ENCODE measurements around the gene CCDC77. TPM values are rescaled to one million over a fixed set of nuclear protein-coding genes. Genes with fewer than 3 reads are reported as not detected.

The CCDC77 gene
- total and polyA plus RNA-seq, 2 donors (not counting 1 experiment from before 2014, with no cell fraction given), result 6.8 to 8.8 TPM

DNA sequence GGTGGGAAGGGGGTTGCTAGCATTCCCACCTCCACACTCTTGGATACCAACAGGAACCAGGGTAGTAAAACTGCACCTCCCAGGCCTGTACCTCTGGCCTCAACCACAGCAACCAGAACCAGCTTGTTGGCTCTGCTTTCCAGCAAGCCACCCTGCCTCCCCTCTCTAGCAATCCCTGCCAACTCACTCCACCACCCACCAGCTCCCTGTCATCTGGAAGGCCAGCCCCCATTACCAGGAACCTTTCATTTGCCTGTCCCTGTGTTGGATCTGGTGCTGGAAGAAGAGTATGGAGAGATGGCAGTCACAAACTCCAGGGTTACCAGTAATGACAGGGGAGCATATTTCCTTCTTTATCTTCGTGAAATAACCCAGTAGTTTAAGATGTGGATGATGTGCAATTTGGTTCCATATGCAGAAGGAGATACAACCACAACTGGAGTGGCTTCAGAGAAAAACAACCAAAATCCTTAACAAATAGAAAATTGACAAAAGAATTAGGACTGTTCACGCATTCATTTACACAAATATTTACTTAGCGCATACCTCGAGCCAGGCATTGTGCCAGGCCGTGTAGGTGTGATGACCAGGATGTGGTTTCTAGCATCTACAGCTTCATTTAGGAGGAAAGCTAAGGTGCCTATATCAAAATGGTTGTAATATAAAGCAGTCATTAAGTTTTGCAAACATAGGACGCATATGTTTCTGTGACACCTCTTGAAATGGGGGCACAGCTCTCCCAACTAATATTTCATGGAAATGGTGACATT lies 61.7 kb downstream of the CCDC77 start:
- Histone ChIP-seq H3K9ac (ENCODE audit: insufficient read depth, low read length) (no peak overlapping the region), H3K27ac (ENCODE audit: insufficient read depth, low read length) (no peak overlapping the region), H3K27me3 (ENCODE audit: control insufficient read depth, insufficient read depth, low read length) (peaks cover 37% of the 10 kb centered on the region), H3K4me3 (replicated peaks in 1 of 4; ENCODE audit: control extremely low read depth in 1 of 4, insufficient read depth in 1 of 4, low read depth in 3 of 4, low read length in 4 of 4) (no peak overlapping the region), H2AFZ (ENCODE audit: low read length) (no peak overlapping the region), H4K20me1 (ENCODE audit: control insufficient read depth, extremely low read depth, insufficient read depth, low read length) (no peaks in the 10 kb centered on the region), H3K79me2 (ENCODE audit: control insufficient read depth, insufficient read depth, low read length) (no peaks in the 10 kb centered on the region), H3K4me1 (ENCODE audit: control insufficient read depth, extremely low read depth, insufficient read depth, low read length) (no peaks in the 10 kb centered on the region), H3K4me2 (ENCODE audit: extremely low read depth, insufficient read depth, low read length) (no peak overlapping the region), H3K36me3 (ENCODE audit: control insufficient read depth, insufficient read depth, low read length) (no peaks in the 10 kb centered on the region), H3K9me3 (ENCODE audit: control insufficient read depth, insufficient read depth, low read depth, low read length) (no peaks in the 10 kb centered on the region)
- DNase-seq (ENCODE audit: low read depth in 2 of 2), result peak in 1 of 2 donors; percentile 42
- TF ChIP-seq EZH2 (IDR thresholded peaks at IDR 0.05; ENCODE audit: low read length, missing control alignments), result no peak
- TF ChIP-seq, protein P1, sequence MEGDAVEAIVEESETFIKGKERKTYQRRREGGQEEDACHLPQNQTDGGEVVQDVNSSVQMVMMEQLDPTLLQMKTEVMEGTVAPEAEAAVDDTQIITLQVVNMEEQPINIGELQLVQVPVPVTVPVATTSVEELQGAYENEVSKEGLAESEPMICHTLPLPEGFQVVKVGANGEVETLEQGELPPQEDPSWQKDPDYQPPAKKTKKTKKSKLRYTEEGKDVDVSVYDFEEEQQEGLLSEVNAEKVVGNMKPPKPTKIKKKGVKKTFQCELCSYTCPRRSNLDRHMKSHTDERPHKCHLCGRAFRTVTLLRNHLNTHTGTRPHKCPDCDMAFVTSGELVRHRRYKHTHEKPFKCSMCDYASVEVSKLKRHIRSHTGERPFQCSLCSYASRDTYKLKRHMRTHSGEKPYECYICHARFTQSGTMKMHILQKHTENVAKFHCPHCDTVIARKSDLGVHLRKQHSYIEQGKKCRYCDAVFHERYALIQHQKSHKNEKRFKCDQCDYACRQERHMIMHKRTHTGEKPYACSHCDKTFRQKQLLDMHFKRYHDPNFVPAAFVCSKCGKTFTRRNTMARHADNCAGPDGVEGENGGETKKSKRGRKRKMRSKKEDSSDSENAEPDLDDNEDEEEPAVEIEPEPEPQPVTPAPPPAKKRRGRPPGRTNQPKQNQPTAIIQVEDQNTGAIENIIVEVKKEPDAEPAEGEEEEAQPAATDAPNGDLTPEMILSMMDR (conservative IDR thresholded peaks at IDR 0.05 in 1 of 2, IDR thresholded peaks at IDR 0.05 in 1 of 2; ENCODE audit: low read depth in 1 of 2, low read length in 2 of 2), result no peak

- no peak for TF ChIP-seq EZH2 (IDR thresholded peaks at IDR 0.05; ENCODE audit: low read length, missing control alignments)
- TF ChIP-seq, protein P1 (conservative IDR thresholded peaks at IDR 0.05 in 1 of 2, IDR thresholded peaks at IDR 0.05 in 1 of 2; ENCODE audit: low read depth in 1 of 2, low read length in 2 of 2), result no peak
- Histone ChIP-seq H3K4me2 (ENCODE audit: extremely low read depth, insufficient read depth, low read length) (no peak overlapping the region), H3K9ac (ENCODE audit: insufficient read depth, low read length) (no peak overlapping the region), H2AFZ (ENCODE audit: low read length) (no peak overlapping the region), H3K36me3 (ENCODE audit: control insufficient read depth, insufficient read depth, low read length) (no peaks in the 10 kb centered on the region), H4K20me1 (ENCODE audit: control insufficient read depth, extremely low read depth, insufficient read depth, low read length) (no peaks in the 10 kb centered on the region), H3K27ac (ENCODE audit: insufficient read depth, low read length) (no peak overlapping the region), H3K27me3 (ENCODE audit: control insufficient read depth, insufficient read depth, low read length) (peaks cover 24% of the 10 kb centered on the region), H3K4me1 (ENCODE audit: control insufficient read depth, extremely low read depth, insufficient read depth, low read length) (no peaks in the 10 kb centered on the region), H3K4me3 (replicated peaks in 1 of 4; ENCODE audit: control extremely low read depth in 1 of 4, insufficient read depth in 1 of 4, low read depth in 3 of 4, low read length in 4 of 4) (no peak overlapping the region), H3K9me3 (ENCODE audit: control insufficient read depth, insufficient read depth, low read depth, low read length) (no peaks in the 10 kb centered on the region), H3K79me2 (ENCODE audit: control insufficient read depth, insufficient read depth, low read length) (no peaks in the 10 kb centered on the region)
- peak in 1 of 2 donors; percentile 26 for DNase-seq (ENCODE audit: low read depth in 2 of 2)
Measured at GRCh38 chr12:464484-465267, 63.2 kb downstream of the CCDC77 start.

DNA sequence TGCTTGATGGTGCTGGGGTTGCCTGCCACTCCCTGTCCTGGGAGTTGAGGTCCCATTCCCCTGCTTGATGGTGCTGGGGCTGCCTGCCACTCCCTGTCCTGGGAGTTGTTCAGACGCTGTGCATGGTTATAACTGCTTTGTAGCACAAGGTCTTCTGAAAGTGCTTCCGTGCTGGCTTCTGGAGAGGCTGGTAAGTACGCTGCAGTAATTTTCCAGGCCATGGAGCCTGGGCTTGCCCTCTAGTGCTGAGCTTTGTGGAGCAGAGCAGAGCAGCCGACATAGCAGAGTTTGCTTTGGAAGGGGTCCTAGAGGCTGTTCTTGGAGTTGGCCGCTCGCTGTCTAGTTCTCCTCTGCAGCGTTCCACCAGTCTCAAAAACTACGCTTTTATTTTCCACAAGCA lies 64.6 kb downstream of the CCDC77 start:
- H3K4me2 ChIP-seq (ENCODE audit: extremely low read depth, insufficient read depth, low read length), result no peak overlapping the region
- H3K4me3 ChIP-seq (replicated peaks in 1 of 4; ENCODE audit: control extremely low read depth in 1 of 4, insufficient read depth in 1 of 4, low read depth in 3 of 4, low read length in 4 of 4), result no peak overlapping the region
- no peaks in the 10 kb centered on the region for H3K36me3 ChIP-seq (ENCODE audit: control insufficient read depth, insufficient read depth, low read length)
- TF ChIP-seq EZH2 (IDR thresholded peaks at IDR 0.05; ENCODE audit: low read length, missing control alignments), result no peak
- TF ChIP-seq, protein P1 (conservative IDR thresholded peaks at IDR 0.05 in 1 of 2, IDR thresholded peaks at IDR 0.05 in 1 of 2; ENCODE audit: low read depth in 1 of 2, low read length in 2 of 2), result no peak
- no peak for DNase-seq (ENCODE audit: low read depth in 2 of 2)
- H3K27ac ChIP-seq (ENCODE audit: insufficient read depth, low read length), result no peak overlapping the region
- no peak overlapping the region for H3K9ac ChIP-seq (ENCODE audit: insufficient read depth, low read length)
- no peaks in the 10 kb centered on the region for H3K79me2 ChIP-seq (ENCODE audit: control insufficient read depth, insufficient read depth, low read length)
- no peaks in the 10 kb centered on the region for H3K9me3 ChIP-seq (ENCODE audit: control insufficient read depth, insufficient read depth, low read depth, low read length)
- H4K20me1 ChIP-seq (ENCODE audit: control insufficient read depth, extremely low read depth, insufficient read depth, low read length), result no peaks in the 10 kb centered on the region
- H3K4me1 ChIP-seq (ENCODE audit: control insufficient read depth, extremely low read depth, insufficient read depth, low read length), result no peaks in the 10 kb centered on the region
- no peak overlapping the region for H2AFZ ChIP-seq (ENCODE audit: low read length)
- H3K27me3 ChIP-seq (ENCODE audit: control insufficient read depth, insufficient read depth, low read length), result peaks cover 22% of the 10 kb centered on the region

All from fibroblast of lung (primary cell).